Measurements from ENCODE around the gene NAXE. TPM values are rescaled to one million over a fixed set of nuclear protein-coding genes. Genes with fewer than 3 reads are reported as not detected.

Gene NAXE
- total RNA-seq, 2 donors from 2014 or later, result 48.3 to 57.3 TPM

DNA sequence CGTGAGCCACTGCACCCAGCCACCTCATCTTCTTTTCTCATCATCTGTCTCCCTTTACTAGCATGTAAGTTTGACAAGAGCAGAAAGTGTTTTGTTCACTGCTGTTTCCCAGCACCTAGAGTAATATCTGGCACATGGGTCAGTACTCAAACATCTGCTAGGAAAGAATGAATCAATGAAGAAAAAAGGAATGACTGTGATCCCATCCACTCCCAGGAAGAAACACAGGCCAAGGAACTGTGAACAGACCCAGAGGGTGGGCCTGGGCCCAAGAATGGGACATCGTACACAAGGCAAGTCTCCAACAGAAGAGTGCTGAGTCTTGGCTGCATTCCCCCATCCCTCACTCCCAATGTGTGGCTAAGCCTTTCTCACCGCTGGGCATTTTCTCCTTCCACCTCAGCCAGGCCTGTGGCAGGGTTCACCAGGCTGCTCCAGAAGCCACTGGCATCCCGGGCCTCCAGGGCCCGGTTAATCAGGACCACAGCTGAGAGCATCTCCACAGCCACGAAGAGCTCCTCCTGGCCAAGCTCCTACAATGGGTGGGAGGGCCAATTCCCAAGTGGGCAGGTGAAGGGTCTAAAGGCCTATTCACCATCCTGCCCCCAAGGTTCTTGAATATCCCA, 37.6 kb upstream of the NAXE start:
- no peak overlapping the region for H3K4me3 Mint-ChIP-seq
- ATAC-seq (replicated peaks in 1 of 2), result no peak
- DNase-seq, result no peak
- peaks cover 0 to 2% of the 10 kb centered on the region in 2 donors for H3K36me3 Mint-ChIP-seq (ENCODE audit: insufficient read depth in 2 of 2)
- H3K9me3 Mint-ChIP-seq, result no peaks in the 10 kb centered on the region
- no peaks in the 10 kb centered on the region for H3K27me3 Mint-ChIP-seq (ENCODE audit: low read depth)
- peaks cover 12% of the 10 kb centered on the region for H3K4me1 Mint-ChIP-seq (ENCODE audit: low read depth)
- no peak overlapping the region for H3K27ac Mint-ChIP-seq

- H3K27ac Mint-ChIP-seq, result no peak overlapping the region
- no peaks in the 10 kb centered on the region for H3K9me3 Mint-ChIP-seq
- H3K4me3 Mint-ChIP-seq, result no peak overlapping the region
- H3K36me3 Mint-ChIP-seq (ENCODE audit: insufficient read depth in 2 of 2), result peaks cover 1 to 2% of the 10 kb centered on the region in 2 donors
- DNase-seq (no peak), ATAC-seq (replicated peaks in 1 of 2) (no peak)
- H3K27me3 Mint-ChIP-seq (ENCODE audit: low read depth), result no peaks in the 10 kb centered on the region
- peaks cover 12% of the 10 kb centered on the region for H3K4me1 Mint-ChIP-seq (ENCODE audit: low read depth)
Measured at GRCh38 chr1:156554971-156555370, 36.6 kb upstream of the NAXE start.

DNA sequence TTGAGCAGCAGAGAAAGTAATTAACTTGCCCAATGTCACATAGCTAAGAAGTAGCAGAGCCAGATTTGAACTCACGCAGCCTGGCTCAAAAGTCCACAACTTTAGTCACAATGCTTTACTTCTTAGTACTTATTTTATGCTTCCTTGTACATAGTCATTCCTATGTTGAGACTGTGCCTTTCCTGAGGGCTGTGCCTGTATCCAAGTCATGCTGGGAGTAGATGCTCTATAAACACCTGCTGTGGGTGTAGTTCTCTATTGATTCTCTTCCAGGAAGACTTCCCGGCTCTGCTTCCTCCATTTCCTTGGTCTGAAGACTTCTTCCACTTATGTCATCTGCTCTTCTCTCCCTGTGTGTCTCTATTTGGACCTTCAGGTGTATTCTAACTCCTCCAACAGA, 35.9 kb upstream of the NAXE start:
- Mint-ChIP-seq H3K4me3 (no peak overlapping the region), H3K9me3 (no peaks in the 10 kb centered on the region), H3K27me3 (ENCODE audit: low read depth) (no peaks in the 10 kb centered on the region), H3K27ac (no peak overlapping the region), H3K4me1 (ENCODE audit: low read depth) (peaks cover 12% of the 10 kb centered on the region), H3K36me3 (ENCODE audit: insufficient read depth in 2 of 2) (peaks cover 1 to 2% of the 10 kb centered on the region in 2 donors)
- no peak for ATAC-seq (replicated peaks in 1 of 2)
- no peak for DNase-seq

- Mint-ChIP-seq H3K4me1 (ENCODE audit: low read depth) (peaks cover 12% of the 10 kb centered on the region), H3K4me3 (no peak overlapping the region), H3K36me3 (ENCODE audit: insufficient read depth in 2 of 2) (peaks cover 1 to 2% of the 10 kb centered on the region in 2 donors), H3K27ac (no peak overlapping the region), H3K9me3 (no peaks in the 10 kb centered on the region), H3K27me3 (ENCODE audit: low read depth) (no peaks in the 10 kb centered on the region)
- DNase-seq, result no peak
- ATAC-seq (replicated peaks in 1 of 2), result no peak
Measured at GRCh38 chr1:156556354-156556753, 35.2 kb upstream of the NAXE start.

DNA sequence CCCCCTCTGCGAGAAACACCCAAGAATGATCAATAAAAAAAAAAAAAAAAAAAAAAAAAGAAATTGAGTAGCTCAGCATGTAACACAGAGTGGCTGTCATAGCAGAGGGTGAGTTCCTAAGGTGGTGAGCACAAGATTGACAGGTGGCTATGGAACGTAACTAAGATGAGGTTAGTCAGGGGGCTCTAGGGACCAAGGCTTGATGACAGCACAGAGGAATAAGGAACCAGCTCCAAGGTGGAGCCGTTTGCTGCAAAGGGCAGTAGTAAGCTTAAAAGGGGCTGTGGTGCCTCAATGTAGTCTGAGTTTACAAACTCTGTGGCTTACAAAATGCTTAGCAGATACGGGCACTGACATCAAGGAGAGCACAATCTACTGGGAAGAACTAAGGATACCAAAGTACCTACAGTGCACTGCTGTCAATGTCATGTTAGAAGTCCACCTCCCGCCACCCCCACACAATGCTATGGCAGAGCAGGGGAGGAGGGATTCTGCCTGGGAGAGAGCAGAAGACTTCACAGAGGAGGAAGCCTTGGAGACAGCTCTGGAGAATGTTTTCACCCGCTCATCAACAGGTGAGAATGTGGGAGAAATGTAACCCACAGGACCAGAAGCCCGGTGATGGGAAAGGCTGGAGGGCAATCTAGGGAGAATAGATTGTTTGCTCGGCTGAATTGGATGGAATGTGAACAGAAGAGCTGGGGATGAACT, 32.3 kb upstream of the NAXE start:
- Mint-ChIP-seq H3K9me3 (no peaks in the 10 kb centered on the region), H3K4me1 (ENCODE audit: low read depth) (no peaks in the 10 kb centered on the region), H3K27ac (no peak overlapping the region), H3K36me3 (ENCODE audit: insufficient read depth in 2 of 2) (peaks cover 0 to 1% of the 10 kb centered on the region in 2 donors), H3K27me3 (ENCODE audit: low read depth) (no peaks in the 10 kb centered on the region), H3K4me3 (no peak overlapping the region)
- DNase-seq, result no peak
- ATAC-seq (replicated peaks in 1 of 2), result no peak

DNA sequence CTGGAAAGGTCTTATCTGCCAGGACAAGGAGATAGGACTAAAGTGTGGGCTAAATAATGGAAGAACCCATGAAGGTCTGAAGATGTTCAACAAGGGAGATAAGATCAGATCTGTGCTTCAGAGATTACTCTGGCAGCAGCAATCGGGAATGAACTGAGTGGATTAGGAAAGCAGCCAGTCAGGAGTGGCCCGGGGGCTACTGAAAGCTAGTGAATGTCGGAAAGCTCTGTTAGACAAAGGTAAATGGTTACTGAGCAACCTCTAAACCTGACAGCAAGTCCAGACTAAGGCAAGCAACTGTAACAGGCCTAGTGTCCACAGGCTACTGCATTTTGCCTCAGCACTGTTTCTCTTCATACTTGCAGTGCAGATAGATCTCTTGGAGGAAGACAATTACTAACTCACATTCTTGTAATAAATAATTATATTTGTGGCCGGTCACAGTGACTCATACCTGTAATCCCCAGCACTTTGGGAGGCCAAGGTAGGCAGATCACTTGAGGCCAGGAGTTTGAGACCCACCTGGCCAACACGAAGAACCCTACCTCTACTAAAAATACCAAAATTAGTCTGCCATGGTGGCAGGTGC, 31.7 kb upstream of the NAXE start:
- H3K27me3 Mint-ChIP-seq (ENCODE audit: low read depth), result no peaks in the 10 kb centered on the region
- no peaks in the 10 kb centered on the region for H3K9me3 Mint-ChIP-seq
- DNase-seq (no peak), ATAC-seq (replicated peaks in 1 of 2) (no peak)
- H3K4me1 Mint-ChIP-seq (ENCODE audit: low read depth), result no peaks in the 10 kb centered on the region
- H3K4me3 Mint-ChIP-seq, result no peak overlapping the region
- H3K27ac Mint-ChIP-seq, result no peak overlapping the region
- peaks cover 0 to 1% of the 10 kb centered on the region in 2 donors for H3K36me3 Mint-ChIP-seq (ENCODE audit: insufficient read depth in 2 of 2)

DNA sequence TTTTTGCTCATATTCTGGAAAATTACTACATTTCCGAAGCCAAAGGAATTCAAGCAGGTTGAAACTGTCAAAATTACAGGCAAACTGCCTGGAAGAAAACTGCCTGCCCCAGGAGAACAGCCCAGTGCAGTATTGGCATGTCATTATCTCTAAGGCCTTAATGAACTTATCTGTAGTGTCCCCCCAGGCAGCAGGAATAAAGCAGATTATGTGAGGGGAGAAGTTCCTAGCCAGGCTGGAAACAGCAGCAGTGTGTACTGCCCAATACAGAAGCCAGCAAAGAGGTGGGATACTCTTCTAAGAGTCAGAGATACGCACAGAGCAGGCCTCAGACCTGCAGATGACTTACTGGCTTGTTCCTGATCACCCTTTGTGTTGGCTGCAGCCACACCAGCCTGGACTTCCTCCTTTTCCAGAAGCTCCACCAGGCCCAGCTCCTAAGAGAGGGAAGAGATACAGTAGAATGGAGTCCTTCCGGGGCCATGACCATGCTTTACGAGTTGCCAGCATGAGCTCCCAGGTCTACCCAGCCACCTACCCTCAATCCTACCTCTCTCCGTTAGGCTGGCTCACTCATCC, 30.9 kb upstream of the NAXE start:
- H3K27me3 Mint-ChIP-seq (ENCODE audit: low read depth), result no peaks in the 10 kb centered on the region

DNA sequence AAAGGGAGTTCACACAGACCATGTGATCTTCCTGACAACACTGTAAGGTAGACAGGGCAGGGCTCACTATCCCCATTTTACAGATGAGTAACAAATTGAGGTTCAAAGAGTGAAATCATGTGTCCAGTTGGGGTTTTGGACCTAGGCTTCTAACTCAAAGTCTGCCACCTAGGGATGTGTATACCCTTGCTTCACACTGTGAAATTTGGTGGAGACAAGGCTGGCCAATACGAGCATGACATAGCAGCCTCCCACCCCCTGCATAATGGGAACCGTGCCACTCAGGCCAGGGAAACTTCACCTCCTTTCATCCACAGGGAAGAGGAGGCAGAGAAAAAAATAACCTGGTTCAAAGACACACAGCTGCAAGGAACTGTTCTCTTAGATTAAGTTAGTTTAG, 26.1 kb upstream of the NAXE start:
- Mint-ChIP-seq H3K4me3 (no peak overlapping the region), H3K27ac (no peak overlapping the region), H3K36me3 (ENCODE audit: insufficient read depth in 2 of 2) (no peaks in the 10 kb centered on the region), H3K27me3 (ENCODE audit: low read depth) (peaks cover 1% of the 10 kb centered on the region), H3K4me1 (ENCODE audit: low read depth) (peaks cover under 1% of the 10 kb centered on the region), H3K9me3 (no peaks in the 10 kb centered on the region)
- ATAC-seq (replicated peaks in 1 of 2), result no peak
- DNase-seq, result no peak

More for the DNA sequence above, 30.9 kb upstream of the NAXE start:
- no peaks in the 10 kb centered on the region for H3K4me1 Mint-ChIP-seq (ENCODE audit: low read depth)
- DNase-seq (no peak), ATAC-seq (replicated peaks in 1 of 2) (no peak)
- no peak overlapping the region for H3K27ac Mint-ChIP-seq
- no peak overlapping the region for H3K4me3 Mint-ChIP-seq
- no peaks in the 10 kb centered on the region for H3K9me3 Mint-ChIP-seq
- H3K36me3 Mint-ChIP-seq (ENCODE audit: insufficient read depth in 2 of 2), result peaks cover 0 to 1% of the 10 kb centered on the region in 2 donors

DNA sequence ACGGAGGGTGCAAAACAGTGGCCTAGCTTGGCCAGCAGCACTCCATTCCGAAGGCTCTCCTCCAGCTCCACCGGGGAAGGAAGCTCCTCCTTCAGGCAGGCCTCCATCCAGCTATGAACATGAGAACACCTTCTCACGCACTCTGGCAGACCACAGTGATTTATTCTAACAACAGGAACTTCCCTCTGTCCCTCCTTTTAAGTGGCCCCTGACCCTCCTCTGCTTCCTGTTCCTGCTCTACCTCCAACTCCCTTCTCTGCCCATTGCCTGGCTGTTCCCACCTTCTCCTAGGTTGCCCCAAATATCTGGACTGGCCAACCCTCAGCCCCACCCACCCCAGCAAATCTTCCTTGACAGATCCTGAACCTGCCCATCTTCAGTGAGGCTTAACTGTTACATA, 25.1 kb upstream of the NAXE start:
- H3K27ac Mint-ChIP-seq, result no peak overlapping the region
- H3K9me3 Mint-ChIP-seq, result no peaks in the 10 kb centered on the region
- no peak overlapping the region for H3K4me3 Mint-ChIP-seq
- peaks cover 10% of the 10 kb centered on the region for H3K27me3 Mint-ChIP-seq (ENCODE audit: low read depth)
- ATAC-seq (replicated peaks in 1 of 2), result no peak
- peaks cover 0 to 1% of the 10 kb centered on the region in 2 donors for H3K36me3 Mint-ChIP-seq (ENCODE audit: insufficient read depth in 2 of 2)
- DNase-seq, result no peak
- H3K4me1 Mint-ChIP-seq (ENCODE audit: low read depth), result peaks cover 9% of the 10 kb centered on the region

DNA sequence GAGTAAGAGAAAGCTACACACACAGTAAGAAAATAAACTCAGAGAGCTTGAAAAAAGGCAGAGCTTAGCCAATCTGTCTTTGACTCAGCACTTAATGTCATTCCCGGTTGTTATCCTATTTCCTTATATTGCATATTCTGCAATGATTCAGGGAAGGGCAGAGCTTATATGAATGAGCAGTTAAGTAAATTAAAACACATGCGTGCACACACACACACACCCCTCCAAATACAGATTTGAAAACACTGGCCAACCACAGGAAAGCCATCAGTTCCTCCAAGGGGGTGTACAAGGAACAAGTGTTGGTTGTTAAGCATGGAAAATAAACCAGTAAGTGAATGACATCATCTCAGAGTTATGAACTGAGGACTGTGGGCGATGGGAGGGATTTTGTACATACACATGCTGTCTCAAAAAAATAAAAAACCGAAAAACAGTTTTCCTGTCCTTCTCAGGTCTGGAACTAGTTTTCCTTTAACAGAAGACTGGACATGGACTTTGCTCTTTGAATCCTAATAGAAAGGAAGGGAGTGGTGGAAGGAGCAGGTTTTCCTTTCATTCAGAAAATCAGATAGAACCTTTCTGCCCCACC, 20.2 kb upstream of the NAXE start:
- DNase-seq (no peak), ATAC-seq (replicated peaks in 1 of 2) (peak; percentile 34 to 49)
- H3K9me3 Mint-ChIP-seq, result no peaks in the 10 kb centered on the region
- no peak overlapping the region for H3K27ac Mint-ChIP-seq
- peaks cover 2 to 4% of the 10 kb centered on the region in 2 donors for H3K36me3 Mint-ChIP-seq (ENCODE audit: insufficient read depth in 2 of 2)
- H3K4me1 Mint-ChIP-seq (ENCODE audit: low read depth), result peaks cover 27% of the 10 kb centered on the region
- peaks cover 31% of the 10 kb centered on the region for H3K27me3 Mint-ChIP-seq (ENCODE audit: low read depth)
- H3K4me3 Mint-ChIP-seq, result peak overlapping the region; percentile 92 to 96

DNA sequence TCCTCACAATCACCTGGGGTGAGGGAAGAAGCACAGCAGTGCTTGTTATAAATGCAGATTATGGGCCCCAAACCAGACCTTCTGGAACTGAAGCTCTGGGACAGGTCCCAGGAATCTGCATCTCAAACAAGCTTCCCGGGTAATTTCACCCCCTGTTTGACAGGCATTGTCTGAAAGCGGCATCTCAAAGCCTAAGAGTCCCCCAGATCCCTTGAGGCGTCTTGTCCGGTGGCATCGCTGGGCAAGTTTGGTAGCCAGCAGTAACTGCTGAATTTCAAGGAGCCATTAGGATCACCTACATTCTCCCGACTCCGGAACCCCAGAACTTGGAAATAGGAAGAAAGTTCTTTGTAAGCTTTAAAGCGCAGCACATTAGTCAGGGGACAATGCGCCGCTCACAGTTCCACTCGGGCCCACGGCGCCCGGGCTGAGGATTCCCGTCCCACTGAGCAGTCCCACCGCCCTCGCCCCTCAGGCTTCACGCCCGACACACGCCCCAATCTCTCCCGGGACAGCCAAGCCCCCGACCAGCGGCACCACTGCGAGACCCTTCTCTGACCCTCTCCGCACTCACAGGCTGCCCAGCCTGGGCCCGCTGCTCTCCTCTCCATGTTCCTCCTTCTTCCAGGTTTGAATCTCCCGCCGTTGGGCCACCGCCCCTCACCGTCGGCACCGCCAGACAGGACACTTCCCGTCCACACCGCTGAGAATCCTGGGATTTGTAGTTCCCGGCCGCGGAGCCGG, 19.5 kb upstream of the NAXE start, which contains the start of gene IQGAP3:
Gene IQGAP3, minus strand, starts transcription at position 647 of the 744 bp plus-strand sequence. Its CDS starts 36 bp downstream, at position 611.
- Mint-ChIP-seq H3K27ac (peak within 1 kb of the TSS; percentile 11), H3K36me3 (ENCODE audit: insufficient read depth in 2 of 2) (peaks cover 2 to 4% of the 10 kb centered on the region in 2 donors), H3K9me3 (no peaks in the 10 kb centered on the region), H3K4me1 (ENCODE audit: low read depth) (peaks cover 27% of the 10 kb centered on the region), H3K27me3 (ENCODE audit: low read depth) (peaks cover 31% of the 10 kb centered on the region), H3K4me3 (peak within 1 kb of the TSS; percentile 92 to 96)
- peak; percentile 71 to 78 for DNase-seq
- ATAC-seq (replicated peaks in 1 of 2), result peak; percentile 83 to 93

DNA sequence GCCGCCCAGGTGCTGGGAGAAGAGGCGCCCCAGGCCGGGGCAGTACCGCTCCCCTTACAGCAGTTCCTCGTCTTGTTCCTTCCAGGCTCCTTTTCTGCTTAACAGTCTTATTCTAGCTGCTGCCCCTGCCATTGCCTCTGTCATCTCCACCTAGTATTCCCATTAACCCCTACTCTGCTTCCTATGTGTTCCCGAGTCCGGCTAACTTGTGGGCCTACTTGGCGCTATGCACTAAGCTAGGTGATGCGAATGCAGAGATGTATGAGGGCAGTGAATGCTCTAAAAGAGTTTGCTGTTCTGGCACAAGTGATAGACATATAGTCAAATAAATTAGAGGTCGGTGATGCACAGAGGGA, 18.9 kb upstream of the NAXE start:
- peaks cover 27% of the 10 kb centered on the region for H3K4me1 Mint-ChIP-seq (ENCODE audit: low read depth)
- DNase-seq (no peak), ATAC-seq (replicated peaks in 1 of 2) (peak in 1 of 2 donors; percentile 7)
- H3K36me3 Mint-ChIP-seq (ENCODE audit: insufficient read depth in 2 of 2), result peaks cover 2 to 4% of the 10 kb centered on the region in 2 donors
- peaks cover 31% of the 10 kb centered on the region for H3K27me3 Mint-ChIP-seq (ENCODE audit: low read depth)
- peak overlapping the region; percentile 11 for H3K27ac Mint-ChIP-seq
- no peaks in the 10 kb centered on the region for H3K9me3 Mint-ChIP-seq
- peak overlapping the region; percentile 92 to 96 for H3K4me3 Mint-ChIP-seq
